Measurements from ENCODE around the gene TSPAN16. TPM values are rescaled to one million over a fixed set of nuclear protein-coding genes. Genes with fewer than 3 reads are reported as not detected.

The TSPAN16 gene
- total RNA-seq, 1 experiment from 2014 or later: not detected

- TF ChIP-seq MXD4 (CRISPR knock-in tag; IDR thresholded peaks at IDR 0.05; ENCODE audit: borderline replicate concordance): no peak
Measured at GRCh38 chr19:11246941-11247340, 49.0 kb upstream of the TSPAN16 start (continued).

- Mint-ChIP-seq H3K4me1 (peaks cover 4% of the 10 kb centered on the region), H3K9me3 (no peaks in the 10 kb centered on the region), H3K4me3 (no peak overlapping the region), H3K27ac (no peak overlapping the region), H3K36me3 (peaks cover 27% of the 10 kb centered on the region), H3K27me3 (ENCODE audit: low read depth) (no peaks in the 10 kb centered on the region)
- ChIA-PET CTCF (interaction anchor here (0.5 kb wide), 1 partner anchor 47 kb away, joined by 4 read pairs; no protein-coding TSS in a partner anchor), POLR2A (no interaction called here)
- TF ChIP-seq CREB1 (CRISPR knock-in tag; IDR thresholded peaks at IDR 0.05): no peak
- no peak for TF ChIP-seq ZNF281 (CRISPR knock-in tag; IDR thresholded peaks at IDR 0.05)
- no peak for TF ChIP-seq ZNF425 (CRISPR knock-in tag; conservative IDR thresholded peaks at IDR 0.05)
- no peak for TF ChIP-seq NR2C2 (CRISPR knock-in tag; IDR thresholded peaks at IDR 0.05)
- no peak for TF ChIP-seq OVOL2 (CRISPR knock-in tag; IDR thresholded peaks at IDR 0.05; ENCODE audit: borderline replicate concordance)
- no peak for TF ChIP-seq RORB (CRISPR knock-in tag; IDR thresholded peaks at IDR 0.05)
- TF ChIP-seq PREB (CRISPR knock-in tag; IDR thresholded peaks at IDR 0.05; ENCODE audit: borderline replicate concordance): no peak
- no peak for TF ChIP-seq ESRRA (CRISPR knock-in tag; IDR thresholded peaks at IDR 0.05; ENCODE audit: borderline replicate concordance)
- no peak for TF ChIP-seq ZNF532 (CRISPR knock-in tag; IDR thresholded peaks at IDR 0.05; ENCODE audit: borderline replicate concordance)
- TF ChIP-seq TEAD4 (CRISPR knock-in tag; IDR thresholded peaks at IDR 0.05): no peak
- TF ChIP-seq ZBTB43 (CRISPR knock-in tag; IDR thresholded peaks at IDR 0.05): no peak
- TF ChIP-seq RELA (CRISPR knock-in tag; IDR thresholded peaks at IDR 0.05; ENCODE audit: borderline replicate concordance): no peak
- no peak for TF ChIP-seq ZNF416 (CRISPR knock-in tag; IDR thresholded peaks at IDR 0.05)
- DNase-seq (ENCODE audit: low spot score) (no peak), ATAC-seq (no peak)
Measured at GRCh38 chr19:11247391-11247790, 48.6 kb upstream of the TSPAN16 start.

All from WTC11 (cell line).